ENCODE results near the gene P2RX7. TPM values are rescaled to one million over a fixed set of nuclear protein-coding genes. Genes with fewer than 3 reads are reported as not detected.

The P2RX7 gene
- total and polyA plus RNA-seq, 9 of the 15 experiments (the other 6 are each of a cell fraction or from before 2014, with no cell fraction given), result 0.04 to 0.65 (median 0.30) TPM

DNA sequence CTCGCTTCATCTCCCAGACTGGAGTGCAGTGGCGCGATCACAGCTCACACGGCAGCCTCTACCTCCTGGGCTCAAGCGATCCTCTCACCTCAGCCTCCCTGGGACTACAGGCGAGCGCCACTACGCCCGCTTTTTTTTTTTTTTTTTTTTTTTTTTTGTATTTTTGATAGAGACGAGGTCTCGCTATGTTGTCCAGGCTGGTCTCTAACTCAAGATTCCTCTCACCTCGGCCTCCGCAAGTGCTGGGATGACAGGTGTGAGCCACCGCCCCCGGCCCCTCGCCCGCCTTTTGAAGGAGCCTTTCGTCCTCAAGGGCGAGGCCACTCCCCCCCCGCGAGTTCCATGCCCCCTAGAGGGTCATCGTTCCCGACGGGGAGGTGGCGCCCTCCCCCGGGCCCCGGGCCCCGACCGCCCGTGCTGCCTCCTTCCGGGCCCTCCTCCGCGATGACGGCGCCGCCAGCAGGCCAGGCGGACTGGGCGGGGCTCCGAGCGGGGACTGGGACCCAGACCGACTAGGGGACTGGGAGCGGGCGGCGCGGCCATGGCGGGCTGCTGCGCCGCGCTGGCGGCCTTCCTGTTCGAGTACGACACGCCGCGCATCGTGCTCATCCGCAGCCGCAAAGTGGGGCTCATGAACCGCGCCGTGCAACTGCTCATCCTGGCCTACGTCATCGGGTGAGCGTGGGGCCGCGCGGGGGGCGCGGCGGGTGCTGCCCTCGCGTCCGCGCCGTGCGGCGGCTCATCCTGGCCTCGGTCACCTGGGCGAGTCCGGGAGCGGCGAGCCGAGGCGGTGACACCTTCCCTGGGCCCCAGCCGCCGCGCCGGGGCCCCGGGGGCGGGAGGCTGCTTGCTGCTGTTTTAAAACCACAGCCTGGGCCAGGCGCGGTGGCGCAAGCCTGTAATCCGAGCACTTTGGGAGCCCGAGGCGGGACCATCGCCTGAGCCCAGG, 77.2 kb downstream of the P2RX7 start, which contains the start of gene P2RX4 (continued):
- TF ChIP-seq, protein P1, sequence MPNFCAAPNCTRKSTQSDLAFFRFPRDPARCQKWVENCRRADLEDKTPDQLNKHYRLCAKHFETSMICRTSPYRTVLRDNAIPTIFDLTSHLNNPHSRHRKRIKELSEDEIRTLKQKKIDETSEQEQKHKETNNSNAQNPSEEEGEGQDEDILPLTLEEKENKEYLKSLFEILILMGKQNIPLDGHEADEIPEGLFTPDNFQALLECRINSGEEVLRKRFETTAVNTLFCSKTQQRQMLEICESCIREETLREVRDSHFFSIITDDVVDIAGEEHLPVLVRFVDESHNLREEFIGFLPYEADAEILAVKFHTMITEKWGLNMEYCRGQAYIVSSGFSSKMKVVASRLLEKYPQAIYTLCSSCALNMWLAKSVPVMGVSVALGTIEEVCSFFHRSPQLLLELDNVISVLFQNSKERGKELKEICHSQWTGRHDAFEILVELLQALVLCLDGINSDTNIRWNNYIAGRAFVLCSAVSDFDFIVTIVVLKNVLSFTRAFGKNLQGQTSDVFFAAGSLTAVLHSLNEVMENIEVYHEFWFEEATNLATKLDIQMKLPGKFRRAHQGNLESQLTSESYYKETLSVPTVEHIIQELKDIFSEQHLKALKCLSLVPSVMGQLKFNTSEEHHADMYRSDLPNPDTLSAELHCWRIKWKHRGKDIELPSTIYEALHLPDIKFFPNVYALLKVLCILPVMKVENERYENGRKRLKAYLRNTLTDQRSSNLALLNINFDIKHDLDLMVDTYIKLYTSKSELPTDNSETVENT (CRISPR knock-in tag; IDR thresholded peaks at IDR 0.05), result peak; percentile 96
- TF ChIP-seq MAFK (IDR thresholded peaks at IDR 0.05; ENCODE audit: low read length), result no peak
- TF ChIP-seq ZFPM2 (CRISPR knock-in tag; IDR thresholded peaks at IDR 0.05), result 0 out of 2 replicates have a peak, but pooled peaks have one; percentile 82
- TF ChIP-seq ZZZ3 (IDR thresholded peaks at IDR 0.05), result no peak
- TF ChIP-seq, protein P2, sequence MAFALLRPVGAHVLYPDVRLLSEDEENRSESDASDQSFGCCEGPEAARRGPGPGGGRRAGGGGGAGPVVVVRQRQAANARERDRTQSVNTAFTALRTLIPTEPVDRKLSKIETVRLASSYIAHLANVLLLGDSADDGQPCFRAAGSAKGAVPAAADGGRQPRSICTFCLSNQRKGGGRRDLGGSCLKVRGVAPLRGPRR (CRISPR knock-in tag; IDR thresholded peaks at IDR 0.05), result no peak
- peak; percentile 86 for TF ChIP-seq CREM (IDR thresholded peaks at IDR 0.05; ENCODE audit: low read depth)
- no peak for TF ChIP-seq ZNF324 (CRISPR knock-in tag; IDR thresholded peaks at IDR 0.05)
- TF ChIP-seq RHOXF2B (CRISPR knock-in tag; conservative IDR thresholded peaks at IDR 0.05), result no peak
- no peak for TF ChIP-seq SAFB2 (IDR thresholded peaks at IDR 0.05; ENCODE audit: borderline replicate concordance, low read depth, low read length, severe bottlenecking)
- no peak for TF ChIP-seq GABPB2 (CRISPR knock-in tag; conservative IDR thresholded peaks at IDR 0.05)
- TF ChIP-seq ETV6 (IDR thresholded peaks at IDR 0.05; ENCODE audit: borderline replicate concordance in 1 of 2, low read depth in 2 of 2, low read length in 1 of 2), result 0 out of 4 replicates have a peak, but pooled peaks of 1 of the 2 experiments have one; percentile 53
- no peak for TF ChIP-seq ETV6 (CRISPR knock-in tag; IDR thresholded peaks at IDR 0.05; ENCODE audit: borderline replicate concordance)
- TF ChIP-seq NFIC (IDR thresholded peaks at IDR 0.05), result peak; percentile 52
- TF ChIP-seq NFIX (CRISPR knock-in tag; IDR thresholded peaks at IDR 0.05; ENCODE audit: low read depth), result no peak
- peak; percentile 94 for TF ChIP-seq CTBP1 (IDR thresholded peaks at IDR 0.05; ENCODE audit: borderline replicate concordance)
- TF ChIP-seq NELFE (IDR thresholded peaks at IDR 0.05; ENCODE audit: insufficient read depth, insufficient read length), result no peak
- TF ChIP-seq CEBPB (tag; IDR thresholded peaks at IDR 0.05), result peak; percentile 74
- TF ChIP-seq, protein P3, sequence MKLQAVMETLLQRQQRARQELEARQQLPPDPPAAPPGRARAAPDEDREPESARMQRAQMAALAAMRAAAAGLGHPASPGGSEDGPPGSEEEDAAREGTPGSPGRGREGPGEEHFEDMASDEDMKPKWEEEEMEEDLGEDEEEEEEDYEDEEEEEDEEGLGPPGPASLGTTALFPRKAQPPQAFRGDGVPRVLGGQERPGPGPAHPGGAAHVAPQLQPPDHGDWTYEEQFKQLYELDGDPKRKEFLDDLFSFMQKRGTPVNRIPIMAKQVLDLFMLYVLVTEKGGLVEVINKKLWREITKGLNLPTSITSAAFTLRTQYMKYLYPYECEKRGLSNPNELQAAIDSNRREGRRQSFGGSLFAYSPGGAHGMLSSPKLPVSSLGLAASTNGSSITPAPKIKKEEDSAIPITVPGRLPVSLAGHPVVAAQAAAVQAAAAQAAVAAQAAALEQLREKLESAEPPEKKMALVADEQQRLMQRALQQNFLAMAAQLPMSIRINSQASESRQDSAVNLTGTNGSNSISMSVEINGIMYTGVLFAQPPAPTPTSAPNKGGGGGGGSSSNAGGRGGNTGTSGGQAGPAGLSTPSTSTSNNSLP (IDR thresholded peaks at IDR 0.05; ENCODE audit: borderline replicate concordance, low read depth, low read length), result no peak
- TF ChIP-seq ZNF165 (CRISPR knock-in tag; IDR thresholded peaks at IDR 0.05; ENCODE audit: borderline replicate concordance), result no peak
- TF ChIP-seq FIP1L1 (IDR thresholded peaks at IDR 0.05; ENCODE audit: low read depth, low read length, poor library complexity, severe bottlenecking), result no peak
